HEK293T (cell line): ENCODE data around the gene GAS2L2.

Experiments used
- CTCF ChIA-PET: fragments of 350-600 bp; formaldehyde crosslinking; extraction: SDS; loops from one replicate; lab custom pipeline; 2021; ENCODE audit warnings: antibody characterized with exemption, inconsistent platforms; lab: Yijun Ruan, JAX
- POLR2A ChIA-PET: fragments of 350-600 bp; formaldehyde crosslinking; extraction: SDS; loops from one replicate; lab custom pipeline; 2020; ENCODE audit warnings: antibody characterized with exemption, inconsistent platforms; lab: Yijun Ruan, JAX
- DNase-seq: peaks from one replicate; pipeline ENCODE4 v3.0.0; 2012; ENCODE audit warnings: mixed read lengths; ENCODE audit errors: extremely low spot score
- ARNT ChIP-seq: fragments of 450-650 bp; IDR thresholded peaks from 2 replicates; pipeline ENCODE4 v1.6.1; 2017; ENCODE audit warnings: mild to moderate bottlenecking
- BHLHE40 ChIP-seq: fragments of 450-650 bp; IDR thresholded peaks from 2 replicates; pipeline ENCODE4 v1.6.1; 2016; ENCODE audit warnings: mild to moderate bottlenecking, moderate library complexity, borderline replicate concordance
- CTBP1 ChIP-seq: fragments of 450-650 bp; IDR thresholded peaks from 2 replicates; pipeline ENCODE4 v1.6.1; 2016; ENCODE audit warnings: borderline replicate concordance
- ELF4 ChIP-seq: fragments of 450-650 bp; IDR thresholded peaks from 2 replicates; pipeline ENCODE4 v1.6.1; 2017; ENCODE audit warnings: antibody characterized with exemption
- FOXA1 ChIP-seq: fragments of 450-650 bp; IDR thresholded peaks from 2 replicates; pipeline ENCODE4 v1.6.1; 2016; ENCODE audit warnings: mild to moderate bottlenecking
- FOXK2 ChIP-seq: fragments of 450-650 bp; IDR thresholded peaks from 2 replicates; pipeline ENCODE4 v1.6.1; 2016; ENCODE audit warnings: mild to moderate bottlenecking
- FOXM1 ChIP-seq: fragments of 450-650 bp; IDR thresholded peaks from 2 replicates; pipeline ENCODE4 v1.6.1; 2017; ENCODE audit warnings: mild to moderate bottlenecking, borderline replicate concordance
- HDGF ChIP-seq: fragments of 450-650 bp; IDR thresholded peaks from 2 replicates; pipeline ENCODE4 v1.6.1; 2017; ENCODE audit warnings: antibody characterized with exemption, borderline replicate concordance
- L3MBTL2 ChIP-seq: fragments of 450-650 bp; conservative IDR thresholded peaks from 2 replicates; pipeline ENCODE4 v1.6.1; 2016; ENCODE audit warnings: mild to moderate bottlenecking
- LEF1 ChIP-seq: fragments of 450-650 bp; IDR thresholded peaks from 2 replicates; pipeline ENCODE4 v1.6.1; 2017; ENCODE audit warnings: mild to moderate bottlenecking, borderline replicate concordance
- NFRKB ChIP-seq: fragments of 450-650 bp; IDR thresholded peaks from 2 replicates; pipeline ENCODE4 v1.6.1; 2016; ENCODE audit warnings: mild to moderate bottlenecking, moderate library complexity
- SP1 ChIP-seq: fragments of 450-650 bp; IDR thresholded peaks from 2 replicates; pipeline ENCODE4 v1.6.1; 2017
- SUZ12 ChIP-seq: fragments of 450-650 bp; IDR thresholded peaks from 2 replicates; pipeline ENCODE4 v1.6.1; 2016; ENCODE audit warnings: mild to moderate bottlenecking
- TARDBP ChIP-seq: fragments of 450-650 bp; IDR thresholded peaks from 2 replicates; pipeline ENCODE4 v1.6.1; 2016
- ZNF384 ChIP-seq: fragments of 450-650 bp; IDR thresholded peaks from 2 replicates; pipeline ENCODE4 v1.6.1; 2016
- TF ChIP-seq, protein P1 (sequence below): fragments of 450-650 bp; IDR thresholded peaks from 2 replicates; pipeline ENCODE4 v1.6.1; 2016

GAS2L2 gene

DNA sequence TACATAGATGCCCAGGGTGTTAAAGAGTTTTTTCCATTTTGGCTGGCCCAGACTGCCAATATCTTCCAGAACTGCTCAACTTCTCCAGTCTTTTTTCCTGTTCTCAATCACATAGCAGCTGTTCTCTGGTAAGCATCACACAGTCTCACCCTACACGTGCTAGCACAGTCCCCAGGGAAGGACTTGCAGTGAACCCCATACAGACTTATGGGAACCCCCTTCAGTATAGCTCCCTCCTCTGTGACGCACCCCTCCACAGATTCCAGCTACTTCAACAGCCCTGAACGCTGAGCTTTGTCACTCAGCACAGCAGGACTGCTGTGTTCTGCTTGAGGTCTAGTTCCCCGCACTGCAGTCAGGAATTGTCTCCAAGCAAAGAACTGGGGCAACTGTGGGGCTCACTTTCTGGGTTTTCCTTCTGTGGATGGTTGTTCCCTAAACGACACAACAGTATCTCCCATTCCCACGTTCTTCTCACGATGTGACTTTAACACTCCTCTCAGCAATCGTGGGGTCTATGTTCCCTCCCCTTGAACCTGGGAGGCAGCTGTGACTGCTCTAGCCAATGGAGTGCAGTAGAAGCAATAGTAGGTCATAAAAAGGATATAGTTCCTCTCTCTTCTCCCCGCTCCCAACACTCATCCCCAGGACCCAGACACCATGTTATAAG is 38.8 kb upstream of the GAS2L2 start:
- POLR2A ChIA-PET: interaction anchor here (2.5 to 10.1 kb wide), 2 partner anchors 17 to 27 kb away, joined by 7 to 109 read pairs; partner anchors contain the start of gene TAF15
- no peak for DNase-seq
- CTCF ChIA-PET: interaction anchor here (1.2 kb wide), 1 partner anchor 28 kb away, joined by 3 read pairs; no protein-coding TSS in a partner anchor
- no peak for TF ChIP-seq ARNT
- TF ChIP-seq NFRKB: no peak
- no peak for TF ChIP-seq FOXA1
- no peak for TF ChIP-seq ELF4
- TF ChIP-seq LEF1: no peak
- no peak for TF ChIP-seq FOXK2
- TF ChIP-seq, protein P1, sequence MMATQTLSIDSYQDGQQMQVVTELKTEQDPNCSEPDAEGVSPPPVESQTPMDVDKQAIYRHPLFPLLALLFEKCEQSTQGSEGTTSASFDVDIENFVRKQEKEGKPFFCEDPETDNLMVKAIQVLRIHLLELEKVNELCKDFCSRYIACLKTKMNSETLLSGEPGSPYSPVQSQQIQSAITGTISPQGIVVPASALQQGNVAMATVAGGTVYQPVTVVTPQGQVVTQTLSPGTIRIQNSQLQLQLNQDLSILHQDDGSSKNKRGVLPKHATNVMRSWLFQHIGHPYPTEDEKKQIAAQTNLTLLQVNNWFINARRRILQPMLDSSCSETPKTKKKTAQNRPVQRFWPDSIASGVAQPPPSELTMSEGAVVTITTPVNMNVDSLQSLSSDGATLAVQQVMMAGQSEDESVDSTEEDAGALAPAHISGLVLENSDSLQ: no peak
- TF ChIP-seq SUZ12: no peak
- TF ChIP-seq SP1: no peak
- TF ChIP-seq ZNF384: no peak
- TF ChIP-seq BHLHE40: no peak
- no peak for TF ChIP-seq TARDBP
- TF ChIP-seq CTBP1: no peak
- TF ChIP-seq L3MBTL2: no peak

DNA sequence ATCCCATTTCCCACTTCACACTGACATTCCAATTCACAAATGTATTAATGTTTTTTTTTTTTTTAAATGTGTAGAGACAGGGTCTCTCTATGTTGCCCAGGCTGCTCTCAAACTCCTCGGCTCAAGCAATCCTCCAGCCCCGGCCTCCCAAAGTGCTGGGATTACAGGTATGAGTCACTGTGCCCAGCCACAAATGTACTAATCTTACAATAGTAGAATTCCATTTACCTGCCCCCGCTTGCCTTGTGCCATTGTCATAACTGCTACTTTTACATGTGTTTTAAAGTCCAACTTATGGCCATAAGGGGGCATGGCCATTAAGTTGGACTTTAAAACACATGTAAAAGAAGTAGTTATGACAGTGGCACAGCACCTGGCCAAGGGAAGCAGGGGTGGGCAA is 37.8 kb upstream of the GAS2L2 start:
- TF ChIP-seq TARDBP (no peak), CTBP1 (no peak), BHLHE40 (no peak), SP1 (no peak), ARNT (no peak), HDGF (no peak), ZNF384 (no peak), SUZ12 (no peak), LEF1 (no peak), FOXK2 (no peak), FOXA1 (no peak), FOXM1 (no peak), L3MBTL2 (no peak), ELF4 (no peak)
- TF ChIP-seq, protein P1: no peak
- POLR2A ChIA-PET: no interaction called here
- DNase-seq: no peak
- CTCF ChIA-PET: no interaction called here

DNA sequence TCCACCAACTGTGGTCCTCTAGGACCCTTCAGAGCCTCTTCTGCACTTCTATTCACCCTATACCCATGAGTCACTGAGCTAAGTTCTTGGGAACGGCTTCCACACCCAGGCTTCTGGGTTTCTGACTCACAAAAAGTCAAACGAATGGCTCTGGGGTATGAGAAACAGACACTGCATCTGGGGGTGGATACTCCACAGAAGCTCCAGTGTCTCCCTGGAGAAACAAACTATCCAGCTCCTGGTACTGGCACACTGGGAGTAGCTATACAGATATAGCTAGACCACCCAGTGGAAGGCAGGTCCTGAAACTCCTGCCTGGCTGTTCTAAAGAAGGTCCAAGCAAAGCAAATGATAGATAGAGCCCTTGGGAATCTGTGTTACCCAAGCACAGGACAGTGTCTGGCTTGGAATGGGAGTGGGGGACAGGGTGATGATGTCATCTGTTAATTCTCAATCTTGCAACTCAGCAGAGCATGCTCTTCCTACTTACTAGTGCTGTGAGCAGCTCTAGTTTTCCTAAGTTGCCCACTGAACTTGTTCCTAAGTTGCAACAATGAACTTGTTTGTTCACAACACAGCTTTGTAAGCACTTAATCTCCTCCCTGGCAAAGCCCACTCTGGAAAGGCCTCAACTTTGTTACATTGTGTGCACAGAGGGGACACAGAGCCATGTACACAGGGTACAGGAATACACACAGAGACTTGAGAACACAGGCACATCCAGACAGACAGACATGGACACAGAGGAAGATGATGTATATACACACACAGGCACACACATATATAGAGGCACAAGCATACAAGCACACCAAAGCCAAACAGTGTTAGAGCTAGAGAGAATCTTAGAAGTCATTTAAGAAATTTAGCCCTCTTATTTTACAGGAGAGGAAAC is 35.7 kb upstream of the GAS2L2 start:
- ChIA-PET POLR2A (interaction anchor here (0.6 to 3.4 kb wide), 3 partner anchors 13 to 25 kb away, joined by 3 to 30 read pairs (median 3); partner anchors contain the start of gene TAF15), CTCF (interaction anchor here (1.3 to 3.7 kb wide), 2 partner anchors 19 to 25 kb away, joined by 4 to 37 read pairs; no protein-coding TSS in a partner anchor)
- no peak for TF ChIP-seq NFRKB
- no peak for TF ChIP-seq ARNT
- no peak for TF ChIP-seq FOXK2
- no peak for TF ChIP-seq TARDBP
- no peak for TF ChIP-seq LEF1
- no peak for TF ChIP-seq CTBP1
- no peak for TF ChIP-seq FOXM1
- TF ChIP-seq HDGF: no peak
- no peak for TF ChIP-seq ELF4
- no peak for TF ChIP-seq ZNF384
- no peak for TF ChIP-seq L3MBTL2
- TF ChIP-seq FOXA1: no peak
- no peak for TF ChIP-seq BHLHE40
- TF ChIP-seq SP1: no peak
- TF ChIP-seq, protein P1: no peak
- no peak for TF ChIP-seq SUZ12
- DNase-seq: no peak

DNA sequence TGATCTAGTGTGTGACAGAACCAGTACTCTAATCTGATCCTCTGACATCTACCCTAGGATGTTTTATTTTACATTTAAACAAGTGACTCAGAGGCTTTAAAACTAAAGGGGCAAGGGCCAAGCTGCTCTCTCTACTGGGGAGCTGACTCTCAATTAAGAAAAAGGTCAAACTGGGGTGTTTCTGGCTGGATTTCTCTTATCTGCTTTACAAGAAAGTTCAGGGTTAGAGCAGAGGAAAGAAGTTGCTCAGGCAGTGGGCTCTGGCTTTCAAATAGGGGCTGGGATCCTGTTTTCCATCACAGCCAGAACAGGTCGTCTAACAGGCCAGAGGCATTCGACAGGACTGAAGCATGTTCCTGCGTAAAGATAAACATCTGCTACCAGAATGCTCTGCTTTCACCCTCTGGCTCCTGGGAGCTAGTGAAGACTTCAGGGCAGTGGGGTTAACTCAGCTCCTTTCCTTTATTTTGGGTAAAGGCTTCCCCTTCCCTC is 33.9 kb upstream of the GAS2L2 start:
- no peak for DNase-seq
- TF ChIP-seq NFRKB (no peak), SUZ12 (no peak), SP1 (no peak), CTBP1 (no peak), ZNF384 (no peak), TARDBP (no peak)
- TF ChIP-seq, protein P1: no peak

DNA sequence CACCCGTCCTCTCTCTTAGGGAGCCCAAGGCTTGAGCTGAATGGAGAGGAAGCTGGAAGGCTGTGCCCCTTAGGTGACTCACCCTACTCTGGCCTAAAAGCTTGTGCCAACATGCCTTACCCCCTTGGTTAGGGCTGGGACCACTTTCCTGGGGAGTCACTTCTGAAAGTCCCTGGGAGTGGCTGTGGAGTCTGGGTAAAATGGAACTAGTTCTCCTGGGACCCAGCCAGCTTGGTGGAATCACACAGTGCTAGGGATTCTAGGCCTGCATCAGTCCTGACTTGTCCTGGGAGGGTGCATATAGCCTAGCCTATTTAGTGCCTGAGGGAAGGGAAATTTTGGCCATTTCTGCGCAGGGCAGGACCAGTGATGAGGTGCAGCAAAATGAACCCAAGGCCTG is 31.9 kb upstream of the GAS2L2 start:
- DNase-seq: no peak
- ChIA-PET POLR2A (interaction anchor here (1.1 kb wide), 1 partner anchor 39 kb away, joined by 4 read pairs; no protein-coding TSS in a partner anchor), CTCF (interaction anchor here (2.2 kb wide), 1 partner anchor 21 kb away, joined by 17 read pairs; no protein-coding TSS in a partner anchor)
- no peak for TF ChIP-seq FOXA1
- no peak for TF ChIP-seq NFRKB
- no peak for TF ChIP-seq ELF4
- no peak for TF ChIP-seq ARNT
- TF ChIP-seq ZNF384: no peak
- no peak for TF ChIP-seq BHLHE40
- TF ChIP-seq HDGF: no peak
- no peak for TF ChIP-seq FOXM1
- TF ChIP-seq SUZ12: no peak
- TF ChIP-seq L3MBTL2: no peak
- no peak for TF ChIP-seq TARDBP
- no peak for TF ChIP-seq LEF1
- TF ChIP-seq SP1: no peak
- TF ChIP-seq, protein P1: no peak
- TF ChIP-seq FOXK2: no peak
- no peak for TF ChIP-seq CTBP1

More for the DNA sequence above, 33.9 kb upstream of the GAS2L2 start:
- POLR2A ChIA-PET: interaction anchor here (1.7 to 3.4 kb wide), 2 partner anchors 21 to 23 kb away, joined by 7 to 30 read pairs; partner anchors contain the start of gene TAF15
- CTCF ChIA-PET: interaction anchor here (0.7 to 3.7 kb wide), 2 partner anchors 22 to 23 kb away, joined by 3 to 37 read pairs; partner anchors contain the start of gene TAF15
